Measurements from ENCODE around the gene MBD6. TPM values are rescaled to one million over a fixed set of nuclear protein-coding genes. Genes with fewer than 3 reads are reported as not detected.

Gene MBD6
- total and polyA plus RNA-seq, 4 experiments from 2014 or later = 0.16 to 103 (median 50.0) TPM

DNA sequence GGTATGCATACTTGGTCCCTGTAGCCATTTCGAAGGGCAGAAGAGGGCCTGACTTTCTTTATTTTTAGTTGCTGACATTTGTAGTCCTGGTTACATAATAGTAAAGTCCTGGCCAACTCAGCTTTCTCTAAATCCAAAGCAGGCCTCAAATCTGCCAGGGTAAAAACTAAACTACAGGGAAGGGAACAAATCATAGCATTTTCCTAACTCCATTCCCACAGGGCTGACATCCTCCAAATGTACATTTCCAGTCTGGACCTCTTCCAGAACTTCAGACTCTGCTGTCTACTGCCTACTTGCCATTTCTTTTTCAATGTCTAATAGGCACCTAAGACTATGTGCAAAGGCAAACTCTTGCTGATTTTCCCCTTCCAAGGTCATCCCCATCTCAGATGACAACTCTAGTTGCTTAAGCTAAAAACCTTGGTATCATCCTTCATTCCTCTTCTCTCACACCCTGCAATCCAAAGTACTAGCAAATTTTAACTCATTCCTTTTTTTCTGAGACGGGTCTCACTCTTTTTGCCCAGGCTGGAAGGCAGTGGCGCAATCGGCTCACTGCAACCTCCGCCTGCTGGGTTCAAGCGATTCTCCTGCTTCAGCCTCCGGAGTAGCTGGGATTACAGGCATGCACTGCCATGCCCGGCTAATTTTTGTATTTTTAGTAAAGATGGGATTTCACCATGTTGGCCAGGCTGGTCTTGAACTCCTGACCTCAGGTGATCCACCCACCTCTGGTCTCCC, 4.3 kb upstream of the MBD6 start:
- peaks cover 23 to 58% (median 33%) of the 10 kb centered on the region in 4 donors for H3K4me1 Mint-ChIP-seq
- H3K9me3 ChIP-seq (ENCODE audit: control insufficient read depth in 1 of 2, low read length in 2 of 2) = no peaks in the 10 kb centered on the region
- ChIA-PET CTCF (ENCODE audit: partially characterized antibody) (interaction anchor here (1.0 to 2.4 kb wide), 2 partner anchors 41 to 60 kb away, joined by 3 to 11 read pairs; no protein-coding TSS in a partner anchor), POLR2A (ENCODE audit: partially characterized antibody) (interaction anchor here (2.6 to 4.0 kb wide), 3 partner anchors 32 to 59 kb away, joined by 13 to 82 read pairs (median 18); partner anchors contain the start of genes ARHGAP9 and GLI1)
- H3K36me3 Mint-ChIP-seq = peaks cover 35 to 65% of the 10 kb centered on the region in 2 donors
- no peak for DNase-seq
- no peak overlapping the region for H3K4me3 ChIP-seq (ENCODE audit: low read length in 2 of 2)
- peak overlapping the region; percentile 20 for H3K27ac ChIP-seq (ENCODE audit: low read depth, low read length)
- peak overlapping the region; percentile 11 to 99 (median 94) for H3K4me3 Mint-ChIP-seq
- peaks cover 46% of the 10 kb centered on the region for H3K4me1 ChIP-seq (ENCODE audit: insufficient read depth, low read length)
- H3K9me3 Mint-ChIP-seq = peaks cover 0 to 3% (median 0%) of the 10 kb centered on the region in 8 donors
- peaks cover 0 to 2% of the 10 kb centered on the region in 2 donors for H3K27me3 Mint-ChIP-seq
- peaks cover 39% of the 10 kb centered on the region for H3K36me3 ChIP-seq (ENCODE audit: insufficient read depth, low read length)
- H3K27me3 ChIP-seq (ENCODE audit: insufficient read depth, low read length) = no peaks in the 10 kb centered on the region
- intact Hi-C loops (cut with micrococcal nuclease) = no loop called here
- peak overlapping the region in 6 of 7 donors; percentile 78 to 100 (median 86) for H3K27ac Mint-ChIP-seq

DNA sequence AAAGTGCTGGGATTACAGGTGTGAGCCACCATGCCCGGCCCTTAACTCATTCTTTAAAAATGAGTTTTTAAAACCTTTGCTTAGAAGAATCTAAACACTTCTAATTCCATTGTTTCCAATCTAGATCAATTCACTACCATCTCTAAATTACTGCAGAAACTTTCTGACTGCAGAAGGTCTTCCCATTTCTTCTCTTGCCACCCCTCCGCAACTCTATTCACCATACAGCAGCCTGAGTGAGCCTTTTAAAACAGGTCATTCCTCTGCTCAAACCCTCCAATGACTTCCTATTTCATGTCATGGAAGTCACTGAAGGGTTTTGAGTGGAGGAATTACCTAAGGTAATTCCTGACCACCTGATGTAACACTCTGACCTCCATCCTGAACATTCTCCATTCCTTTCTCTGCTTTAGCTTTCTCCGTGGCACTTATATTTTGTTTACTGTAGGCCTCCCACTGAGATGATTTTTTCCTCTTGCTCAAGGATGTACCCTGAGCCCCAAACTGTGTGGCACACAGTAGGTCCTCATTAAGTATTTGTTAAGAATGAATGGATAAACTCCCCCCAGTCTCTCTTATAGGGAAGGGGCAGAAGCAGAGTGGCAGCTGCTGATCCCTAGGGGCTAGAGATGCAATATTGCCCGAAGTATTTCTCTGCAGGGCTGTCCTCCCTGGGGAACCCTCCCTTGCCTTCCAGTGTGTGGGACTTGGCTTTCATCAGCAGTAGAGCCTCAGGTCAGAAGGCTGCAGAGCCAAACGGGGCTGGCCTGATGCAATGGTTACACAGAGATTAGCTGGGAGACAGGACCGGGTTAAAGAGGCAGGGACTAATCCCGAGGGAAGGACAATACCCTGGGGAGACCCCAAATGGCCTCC, 3.5 kb upstream of the MBD6 start:
- Histone ChIP-seq H3K9me3 (ENCODE audit: control insufficient read depth in 1 of 2, low read length in 2 of 2) (no peaks in the 10 kb centered on the region), H3K27me3 (ENCODE audit: insufficient read depth, low read length) (no peaks in the 10 kb centered on the region), H3K4me3 (ENCODE audit: low read length in 2 of 2) (peak overlapping the region; percentile 75 to 99), H3K27ac (ENCODE audit: low read depth, low read length) (peak overlapping the region; percentile 96), H3K4me1 (ENCODE audit: insufficient read depth, low read length) (peaks cover 54% of the 10 kb centered on the region), H3K36me3 (ENCODE audit: insufficient read depth, low read length) (peaks cover 35% of the 10 kb centered on the region)
- DNase-seq = peak in 2 of 5 donors; percentile 8 to 26
- H3K36me3 Mint-ChIP-seq = peaks cover 34 to 66% of the 10 kb centered on the region in 2 donors
- H3K4me3 Mint-ChIP-seq = peak overlapping the region; percentile 93 to 99 (median 97)
- peaks cover 0 to 2% of the 10 kb centered on the region in 2 donors for H3K27me3 Mint-ChIP-seq
- ChIA-PET POLR2A (ENCODE audit: partially characterized antibody) (interaction anchor here (0.6 to 4.0 kb wide), 16 partner anchors 11 to 1780 kb away, joined by 3 to 82 read pairs (median 4); partner anchors contain the start of genes ARHGAP9, DCTN2 and GLI1), CTCF (ENCODE audit: partially characterized antibody) (interaction anchor here (1.5 to 2.1 kb wide), 2 partner anchors 61 to 63 kb away, joined by 4 to 9 read pairs; partner anchors contain the start of gene GLI1)
- H3K27ac Mint-ChIP-seq = peak overlapping the region; percentile 99 to 100 (median 99)
- H3K9me3 Mint-ChIP-seq = peaks cover 0 to 3% (median 0%) of the 10 kb centered on the region in 8 donors
- peaks cover 31 to 66% (median 41%) of the 10 kb centered on the region in 4 donors for H3K4me1 Mint-ChIP-seq
- intact Hi-C loops (cut with micrococcal nuclease) = no loop called here

DNA sequence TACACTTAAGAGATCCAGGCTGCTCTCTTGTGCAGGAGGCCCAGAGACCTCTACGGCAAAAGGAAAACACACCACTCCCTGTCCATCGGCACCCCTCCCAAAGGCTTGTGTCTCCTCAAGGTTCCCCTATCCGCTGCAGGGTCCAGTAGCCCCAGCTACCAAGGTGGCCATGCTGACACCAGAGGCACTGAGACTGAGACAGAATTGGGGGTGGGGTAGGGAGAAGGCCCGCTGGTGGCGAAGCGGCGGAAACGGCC, 2.9 kb upstream of the MBD6 start:
- ChIA-PET CTCF (ENCODE audit: partially characterized antibody) (interaction anchor here (1.1 to 2.1 kb wide), 4 partner anchors 42 to 64 kb away, joined by 4 to 9 read pairs (median 4); partner anchors contain the start of gene GLI1), POLR2A (ENCODE audit: partially characterized antibody) (interaction anchor here (0.6 to 4.0 kb wide), 22 partner anchors 7 to 1781 kb away, joined by 3 to 82 read pairs (median 4); partner anchors contain the start of genes ARHGAP9, CDK4, DCTN2 and GLI1)
- H3K9me3 Mint-ChIP-seq = peaks cover 0 to 3% (median 0%) of the 10 kb centered on the region in 8 donors
- intact Hi-C loops (cut with micrococcal nuclease) = loop anchor here (1.0 to 5.0 kb wide), 7 partner anchors 28 to 221 kb away; partner anchors contain the start of genes ARHGAP9, ARHGEF25, DCTN2 and GLI1
- no peaks in the 10 kb centered on the region for H3K9me3 ChIP-seq (ENCODE audit: control insufficient read depth in 1 of 2, low read length in 2 of 2)
- H3K4me3 Mint-ChIP-seq = peak overlapping the region; percentile 93 to 99 (median 97)
- DNase-seq = peak in 3 of 5 donors; percentile 18 to 51 (median 32)
- peaks cover 35 to 71% (median 46%) of the 10 kb centered on the region in 4 donors for H3K4me1 Mint-ChIP-seq
- peak overlapping the region; percentile 96 for H3K27ac ChIP-seq (ENCODE audit: low read depth, low read length)
- H3K27me3 Mint-ChIP-seq = peaks cover 0 to 2% of the 10 kb centered on the region in 2 donors
- peaks cover 59% of the 10 kb centered on the region for H3K4me1 ChIP-seq (ENCODE audit: insufficient read depth, low read length)
- peaks cover 32 to 65% of the 10 kb centered on the region in 2 donors for H3K36me3 Mint-ChIP-seq
- H3K4me3 ChIP-seq (ENCODE audit: low read length in 2 of 2) = peak overlapping the region; percentile 75 to 99
- peaks cover 29% of the 10 kb centered on the region for H3K36me3 ChIP-seq (ENCODE audit: insufficient read depth, low read length)
- H3K27me3 ChIP-seq (ENCODE audit: insufficient read depth, low read length) = no peaks in the 10 kb centered on the region
- peak overlapping the region; percentile 99 to 100 (median 99) for H3K27ac Mint-ChIP-seq

DNA sequence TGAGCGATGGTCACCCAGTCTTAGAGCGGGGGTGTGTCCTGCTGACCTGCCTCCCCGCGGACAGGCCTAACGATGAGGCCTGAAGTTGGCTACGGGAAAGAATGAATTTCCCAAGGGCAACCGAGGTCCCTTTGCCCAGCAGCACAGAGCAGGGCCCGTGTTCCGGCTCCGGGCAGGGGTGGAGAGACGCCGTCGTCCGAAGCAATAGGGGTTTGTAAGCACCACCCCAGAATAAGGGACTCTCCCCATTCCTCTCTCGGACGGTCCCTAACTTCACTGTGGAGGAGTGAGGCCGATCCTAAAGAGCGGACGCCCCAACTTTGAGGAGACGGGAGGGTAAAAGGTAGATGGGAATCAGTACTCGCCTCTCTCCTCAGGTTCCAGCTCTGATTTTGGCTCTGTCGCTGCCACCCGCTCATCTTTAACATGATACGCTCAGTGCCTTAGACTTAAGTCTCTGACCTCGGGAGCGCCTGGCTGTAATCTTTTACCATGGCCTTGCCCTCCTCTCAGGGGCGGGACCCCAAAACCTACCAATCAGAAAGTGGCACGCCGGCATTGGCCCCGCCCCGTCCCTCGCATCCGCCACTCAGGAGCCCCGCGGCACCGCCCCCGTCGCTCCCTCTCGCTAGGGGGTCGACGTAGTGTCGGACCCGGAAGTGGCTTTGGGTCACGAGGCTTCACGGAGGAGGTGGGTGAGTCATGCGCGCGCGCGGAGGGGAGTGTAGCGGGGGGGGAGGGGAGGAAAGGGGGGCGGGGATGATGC, 2.4 kb upstream of the MBD6 start, which contains the start of gene DDIT3:
Gene DDIT3, minus strand, starts transcription at position 462 of the 766 bp plus-strand sequence. CDS start 3,108 bp downstream, outside the sequence.
- H3K36me3 ChIP-seq (ENCODE audit: insufficient read depth, low read length) = peaks cover 28% of the 10 kb centered on the region
- POLR2A ChIA-PET (ENCODE audit: partially characterized antibody) = interaction anchor here (0.6 to 4.0 kb wide), 23 partner anchors 8 to 1781 kb away, joined by 3 to 82 read pairs (median 4); partner anchors contain the start of genes ARHGAP9, CDK4, DCTN2 and GLI1

DNA sequence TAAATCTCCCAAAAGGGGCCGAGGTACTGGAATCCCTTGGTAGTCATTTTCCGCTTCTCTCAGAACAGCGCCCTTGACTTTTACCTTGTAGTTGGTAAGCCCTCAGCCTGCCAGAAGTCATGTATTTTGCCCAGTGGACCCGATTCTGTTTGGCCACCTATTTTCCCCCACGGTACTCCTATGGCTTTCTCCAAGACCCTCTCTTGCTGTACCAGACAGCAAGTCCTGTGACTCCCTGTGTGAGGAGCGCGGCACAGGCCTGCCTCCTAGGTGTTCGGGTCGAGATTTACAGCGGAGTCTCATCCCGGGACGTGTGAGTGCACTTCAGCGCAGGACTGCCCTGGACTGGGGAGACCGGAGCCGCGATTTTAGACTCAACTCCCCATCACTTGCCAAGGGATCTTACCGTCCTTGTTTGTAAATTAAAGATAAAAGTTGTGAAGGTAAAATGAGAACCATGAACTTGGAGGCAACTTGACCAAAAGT, 1.1 kb upstream of the MBD6 start:
- ChIA-PET POLR2A (ENCODE audit: partially characterized antibody) (interaction anchor here (1.1 to 4.0 kb wide), 7 partner anchors 10 to 837 kb away, joined by 3 to 82 read pairs (median 12); partner anchors contain the start of genes ARHGAP9, DCTN2 and TSPAN31), CTCF (ENCODE audit: partially characterized antibody) (interaction anchor here (1.0 to 1.7 kb wide), 3 partner anchors 9 to 45 kb away, joined by 3 to 4 read pairs (median 4); no protein-coding TSS in a partner anchor)
- Histone ChIP-seq H3K27me3 (ENCODE audit: insufficient read depth, low read length) (no peaks in the 10 kb centered on the region), H3K4me3 (ENCODE audit: low read length in 2 of 2) (no peak overlapping the region), H3K36me3 (ENCODE audit: insufficient read depth, low read length) (peaks cover 15% of the 10 kb centered on the region), H3K27ac (ENCODE audit: low read depth, low read length) (peak overlapping the region; percentile 96), H3K4me1 (ENCODE audit: insufficient read depth, low read length) (peaks cover 68% of the 10 kb centered on the region), H3K9me3 (ENCODE audit: control insufficient read depth in 1 of 2, low read length in 2 of 2) (no peaks in the 10 kb centered on the region)
- peaks cover 0 to 3% (median 0%) of the 10 kb centered on the region in 8 donors for H3K9me3 Mint-ChIP-seq
- H3K4me3 Mint-ChIP-seq = peak overlapping the region; percentile 90 to 99 (median 94)
- H3K36me3 Mint-ChIP-seq = peaks cover 20 to 57% of the 10 kb centered on the region in 2 donors
- H3K27me3 Mint-ChIP-seq = peaks cover 0 to 2% of the 10 kb centered on the region in 2 donors
- H3K27ac Mint-ChIP-seq = peak overlapping the region; percentile 99 to 100 (median 99)
- peaks cover 37 to 71% (median 51%) of the 10 kb centered on the region in 4 donors for H3K4me1 Mint-ChIP-seq
- DNase-seq = no peak
- intact Hi-C loops (cut with micrococcal nuclease) = loop anchor here (1.0 to 5.0 kb wide), 5 partner anchors 59 to 219 kb away; partner anchors contain the start of gene ARHGEF25

More for the DNA sequence above, 2.4 kb upstream of the MBD6 start, which contains the start of gene DDIT3:
- Histone ChIP-seq H3K4me3 (ENCODE audit: low read length in 2 of 2) (peak within 1 kb of the TSS; percentile 75 to 99), H3K9me3 (ENCODE audit: control insufficient read depth in 1 of 2, low read length in 2 of 2) (no peaks in the 10 kb centered on the region), H3K27me3 (ENCODE audit: insufficient read depth, low read length) (no peaks in the 10 kb centered on the region), H3K4me1 (ENCODE audit: insufficient read depth, low read length) (peaks cover 65% of the 10 kb centered on the region), H3K27ac (ENCODE audit: low read depth, low read length) (peak within 1 kb of the TSS; percentile 96)
- Mint-ChIP-seq H3K27ac (peak within 1 kb of the TSS; percentile 99 to 100 (median 99)), H3K4me1 (peaks cover 37 to 71% (median 49%) of the 10 kb centered on the region in 4 donors), H3K27me3 (peaks cover 0 to 2% of the 10 kb centered on the region in 2 donors), H3K4me3 (peak within 1 kb of the TSS; percentile 93 to 99 (median 97)), H3K9me3 (peaks cover 0 to 3% (median 0%) of the 10 kb centered on the region in 8 donors), H3K36me3 (peaks cover 32 to 64% of the 10 kb centered on the region in 2 donors)
- intact Hi-C loops (cut with micrococcal nuclease) = loop anchor here (1.0 to 5.0 kb wide), 7 partner anchors 27 to 221 kb away; partner anchors contain the start of genes ARHGAP9, ARHGEF25, DCTN2 and GLI1
- CTCF ChIA-PET (ENCODE audit: partially characterized antibody) = interaction anchor here (0.8 to 2.1 kb wide), 8 partner anchors 8 to 64 kb away, joined by 3 to 9 read pairs (median 4); partner anchors contain the start of gene GLI1
- DNase-seq = peak; percentile 99
